Measurements from ENCODE around the gene MTCH1.

Gene MTCH1

GRCh38 chr6:36926708-36927513, 59.1 kb downstream of the MTCH1 start:
- no peak for DNase-seq (ENCODE audit: low read depth)

DNA sequence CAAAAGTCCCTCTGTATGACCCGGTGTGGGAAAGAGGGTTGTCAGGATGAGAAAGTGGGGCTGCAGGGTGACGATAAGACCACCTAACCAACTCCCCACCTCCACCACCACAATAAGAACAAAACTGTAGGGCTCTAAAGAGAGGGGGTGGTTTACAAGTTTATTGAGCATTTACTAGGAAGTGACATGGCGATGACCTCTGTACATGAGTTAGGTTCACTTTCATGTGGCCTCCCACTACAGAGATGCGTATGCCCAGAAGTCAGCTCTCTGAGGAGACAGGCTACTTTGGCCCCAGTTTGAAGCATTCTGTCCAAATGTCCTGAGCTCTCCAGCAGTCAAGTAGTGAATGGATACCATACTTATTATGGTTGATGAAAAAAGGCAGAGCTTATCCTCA, 60.2 kb downstream of the MTCH1 start:
- no peak for DNase-seq (ENCODE audit: low read depth)

GRCh38 chr6:36924778-36925374, 61.1 kb downstream of the MTCH1 start:
- DNase-seq (ENCODE audit: low read depth) = no peak

DNA sequence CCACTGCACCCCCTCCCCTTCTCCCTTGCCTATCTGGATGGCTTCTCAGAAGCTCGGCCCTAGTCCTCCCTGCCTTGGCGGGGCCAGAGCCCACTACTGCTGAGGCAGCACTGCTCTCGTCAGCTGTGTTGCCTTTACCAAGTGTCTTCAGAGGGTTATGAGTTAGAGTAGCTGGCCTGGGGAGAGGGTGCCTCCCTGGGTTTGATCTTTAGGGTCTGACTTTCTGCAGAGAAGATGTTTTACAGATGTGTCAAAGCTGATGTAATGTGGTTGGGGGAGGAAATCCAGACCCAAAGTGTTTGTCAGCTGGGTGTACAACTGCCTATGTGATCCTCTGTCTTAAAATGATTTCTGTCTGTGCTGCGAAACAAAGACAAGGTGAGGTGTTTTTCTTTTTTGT, 61.9 kb downstream of the MTCH1 start:
- DNase-seq (ENCODE audit: low read depth) = no peak

GRCh38 chr6:36920546-36920945, 65.5 kb downstream of the MTCH1 start:
- no peak for DNase-seq (ENCODE audit: low read depth)

GRCh38 chr6:36920049-36920448, 65.9 kb downstream of the MTCH1 start:
- no peak for DNase-seq (ENCODE audit: low read depth)

Data from GM04504 (cell line).